Natural killer cell (primary cell): ENCODE results near the gene ZNF860. TPM values are rescaled to one million over a fixed set of nuclear protein-coding genes. Genes with fewer than 3 reads are reported as not detected.

Source experiments
- ATAC-seq, 3 donors: fragments of 150-1000 bp in 2 of 3; fragments of 200-7000 bp in 1 of 3; cut with Tn5 transposase; 1 replicate in 1 of 3; 2 replicates in 2 of 3; pipeline ENCODE4 v1.10.0; 2021; ENCODE audit warnings: mild to moderate bottlenecking in 2 of 3, moderate library complexity in 2 of 3
- DNase-seq, 2 donors: peaks; one replicate each; pipeline versions ENCODE4 v3.0.0 to v3.0.0-alpha.2; 2013 to 2021; ENCODE audit warnings: mixed read lengths in 1 of 2
- H3K27ac ChIP-seq: one replicate; pipeline ENCODE4 v1.5.1; 2013; ENCODE audit warnings: mild to moderate bottlenecking, low read length
- H3K27me3 ChIP-seq: one replicate; pipeline ENCODE4 v1.6.1; 2013; ENCODE audit warnings: low read length; ENCODE audit not compliant: control insufficient read depth, insufficient read depth
- H3K36me3 ChIP-seq: one replicate; pipeline ENCODE4 v1.6.1; 2013; ENCODE audit warnings: low read length; ENCODE audit not compliant: control insufficient read depth, insufficient read depth
- H3K4me1 ChIP-seq: one replicate; pipeline ENCODE4 v1.6.1; 2013; ENCODE audit warnings: low read length; ENCODE audit not compliant: control insufficient read depth, insufficient read depth
- H3K4me3 ChIP-seq: one replicate; pipeline ENCODE4 v1.5.1; 2013; ENCODE audit warnings: low read length
- H3K9me3 ChIP-seq: one replicate; pipeline ENCODE4 v1.6.1; 2013; ENCODE audit warnings: low read length; ENCODE audit not compliant: control insufficient read depth, insufficient read depth
- H3K27ac Mint-ChIP-seq, 2 donors: one replicate each; pipeline ENCODE4 v1.8.0; 2022; ENCODE audit warnings: mild to moderate bottlenecking in 2 of 2, mixed read lengths in 2 of 2, moderate library complexity in 1 of 2
- H3K27me3 Mint-ChIP-seq, 2 donors: one replicate each; pipeline ENCODE4 v1.8.0; 2022; ENCODE audit warnings: low read depth in 2 of 2, mixed read lengths in 2 of 2
- H3K36me3 Mint-ChIP-seq: one replicate; pipeline ENCODE4 v1.8.0; 2022; ENCODE audit warnings: mixed read lengths
- H3K4me1 Mint-ChIP-seq, 2 donors: one replicate each; pipeline ENCODE4 v1.8.0; 2022; ENCODE audit warnings: mixed read lengths in 2 of 2
- H3K4me3 Mint-ChIP-seq: one replicate; pipeline ENCODE4 v1.8.0; 2022; ENCODE audit warnings: mild to moderate bottlenecking, moderate library complexity, mixed read lengths
- H3K9me3 Mint-ChIP-seq, 2 donors: one replicate each; pipeline ENCODE4 v1.8.0; 2022; ENCODE audit warnings: mixed read lengths in 2 of 2
- CTCF ChIP-seq: fragments of 200-600 bp; IDR thresholded peaks from one replicate; pipeline ENCODE4 v1.8.0; 2022; ENCODE audit warnings: antibody characterized with exemption
- whole genome bisulfite sequencing: methylation state at CpG from one replicate; pipeline ENCODE4 v1.1.7; 2013; ENCODE audit warnings: missing lambda C conversion rate; ENCODE audit not compliant: insufficient coverage; 5-methylcytosine and 5-hydroxymethylcytosine counted together
- intact Hi-C: fragments of 100-400 bp; cut with micrococcal nuclease; formaldehyde crosslinking; loops from one replicate; pipeline ENCODE4 v1.14.2; 2022
- total RNA-seq, 4 donors: library from RNA; stranded (reverse); fragments of 120-200 nt in 1 of 4; gene quantifications; one replicate each; pipeline versions ENCODE4 v1.2.3 to v1.2.4, GENCODE V29; 2013 to 2022

Gene ZNF860
- total RNA-seq, 3 donors from 2014 or later (not counting 1 experiment from before 2014, with no cell fraction given), result 0.10 TPM; not detected in 2

- no peak for ATAC-seq
- H3K36me3 Mint-ChIP-seq, result no peaks in the 10 kb centered on the region
- Histone ChIP-seq H3K4me1 (no peaks in the 10 kb centered on the region), H3K36me3 (no peaks in the 10 kb centered on the region), H3K27me3 (no peaks in the 10 kb centered on the region), H3K27ac (no peak overlapping the region), H3K4me3 (no peak overlapping the region), H3K9me3 (no peaks in the 10 kb centered on the region)
- no peaks in the 10 kb centered on the region for H3K9me3 Mint-ChIP-seq
- 75% methylated on average over 1 of the region's 2 CpGs for WGBS
- peaks cover 4 to 9% of the 10 kb centered on the region in 2 donors for H3K27me3 Mint-ChIP-seq
- no peak for TF ChIP-seq CTCF
- intact Hi-C loops, result no loop called here
- DNase-seq, result no peak
- peaks cover 0 to 4% of the 10 kb centered on the region in 2 donors for H3K4me1 Mint-ChIP-seq
- H3K4me3 Mint-ChIP-seq, result no peak overlapping the region
- H3K27ac Mint-ChIP-seq, result no peak overlapping the region
Observed at GRCh38 chr3:31967592-31967991, 14.0 kb upstream of the ZNF860 start.

DNA sequence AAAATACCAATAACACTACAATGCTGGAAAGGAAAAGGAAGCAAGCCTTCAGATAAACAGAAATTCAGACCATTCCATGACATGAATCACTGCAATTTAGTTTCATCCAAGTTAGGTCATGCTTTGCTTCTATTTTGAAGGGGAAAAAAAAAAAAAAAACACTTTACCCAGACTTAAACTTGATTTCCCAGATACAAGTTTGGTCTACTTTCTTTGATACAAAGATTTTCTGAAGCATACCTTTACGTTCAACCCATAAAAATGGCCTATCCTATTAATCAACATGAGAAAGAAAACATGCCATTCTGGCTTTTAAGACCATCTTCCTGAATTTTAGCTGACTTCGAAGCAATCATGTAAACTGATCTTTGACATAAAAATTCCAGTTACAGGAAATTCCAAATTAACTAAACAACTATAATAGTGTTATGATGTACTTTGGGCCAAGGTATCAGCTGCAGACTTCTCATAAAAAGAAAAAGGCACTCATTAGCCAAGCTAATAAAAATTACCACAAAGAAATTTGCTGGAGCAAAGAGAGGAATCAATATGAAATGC is 13.1 kb upstream of the ZNF860 start:
- ATAC-seq (no peak), DNase-seq (no peak)
- H3K27me3 Mint-ChIP-seq, result peaks cover 0 to 11% of the 10 kb centered on the region in 2 donors
- no peak for TF ChIP-seq CTCF
- no peaks in the 10 kb centered on the region for H3K36me3 Mint-ChIP-seq
- WGBS, result 96% methylated on average over 2 of the region's 2 CpGs
- Histone ChIP-seq H3K4me1 (no peaks in the 10 kb centered on the region), H3K27ac (no peak overlapping the region), H3K27me3 (no peaks in the 10 kb centered on the region), H3K9me3 (no peaks in the 10 kb centered on the region), H3K4me3 (no peak overlapping the region), H3K36me3 (no peaks in the 10 kb centered on the region)
- intact Hi-C loops, result no loop called here
- H3K4me3 Mint-ChIP-seq, result no peak overlapping the region
- H3K4me1 Mint-ChIP-seq, result no peaks in the 10 kb centered on the region
- H3K9me3 Mint-ChIP-seq, result no peaks in the 10 kb centered on the region
- H3K27ac Mint-ChIP-seq, result no peak overlapping the region

- no peaks in the 10 kb centered on the region for H3K36me3 ChIP-seq
- H3K4me3 ChIP-seq, result no peak overlapping the region
- H3K9me3 Mint-ChIP-seq, result no peaks in the 10 kb centered on the region
- DNase-seq (no peak), ATAC-seq (no peak)
- no peak overlapping the region for H3K27ac ChIP-seq
- no peaks in the 10 kb centered on the region for H3K9me3 ChIP-seq
- H3K27me3 ChIP-seq, result no peaks in the 10 kb centered on the region
- no peaks in the 10 kb centered on the region for H3K4me1 ChIP-seq
- intact Hi-C loops, result no loop called here
- no peaks in the 10 kb centered on the region for H3K36me3 Mint-ChIP-seq
- WGBS, result 94% methylated on average over 6 of the region's 6 CpGs
- TF ChIP-seq CTCF, result no peak
- H3K4me3 Mint-ChIP-seq, result no peak overlapping the region
- H3K27me3 Mint-ChIP-seq, result peaks cover 0 to 14% of the 10 kb centered on the region in 2 donors
- H3K27ac Mint-ChIP-seq, result no peak overlapping the region
- H3K4me1 Mint-ChIP-seq, result no peaks in the 10 kb centered on the region
Observed at GRCh38 chr3:31968927-31969418, 12.6 kb upstream of the ZNF860 start.

DNA sequence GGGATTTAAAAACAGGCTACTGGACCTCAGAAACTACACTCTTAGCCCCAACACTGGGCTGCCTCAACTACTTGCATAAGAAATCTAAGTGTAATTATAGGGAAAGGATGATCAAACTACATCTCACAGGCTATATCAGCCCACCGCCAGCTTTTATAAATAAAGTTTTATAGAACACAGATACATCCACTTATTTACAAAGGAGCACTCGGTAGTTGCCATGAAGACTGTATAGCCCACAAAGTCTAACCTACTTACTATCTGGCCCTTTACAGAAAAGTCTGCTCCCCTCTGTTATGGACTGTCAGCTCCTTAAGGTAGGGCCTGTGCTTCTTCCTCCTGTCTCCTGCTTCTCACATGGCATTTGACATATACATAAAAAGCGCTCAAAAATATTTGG is 9.9 kb upstream of the ZNF860 start:
- no peak overlapping the region for H3K4me3 ChIP-seq
- DNase-seq (no peak), ATAC-seq (no peak)
- peaks cover 3 to 21% of the 10 kb centered on the region in 2 donors for H3K27me3 Mint-ChIP-seq
- H3K27ac Mint-ChIP-seq, result no peak overlapping the region
- no peaks in the 10 kb centered on the region for H3K27me3 ChIP-seq
- TF ChIP-seq CTCF, result no peak
- intact Hi-C loops, result no loop called here
- 95% methylated on average over 2 of the region's 3 CpGs for WGBS
- no peaks in the 10 kb centered on the region for H3K36me3 ChIP-seq
- H3K4me3 Mint-ChIP-seq, result no peak overlapping the region
- no peaks in the 10 kb centered on the region for H3K36me3 Mint-ChIP-seq
- no peaks in the 10 kb centered on the region for H3K9me3 Mint-ChIP-seq
- no peaks in the 10 kb centered on the region for H3K9me3 ChIP-seq
- H3K4me1 ChIP-seq, result no peaks in the 10 kb centered on the region
- H3K27ac ChIP-seq, result no peak overlapping the region
- H3K4me1 Mint-ChIP-seq, result no peaks in the 10 kb centered on the region
